Parathyroid adenoma (tissue), 2 donors: ENCODE results near the gene ZNF600.
"Not testable (repeated sequence)": the region's sequence is repeated elsewhere in the genome, so short reads cannot be mapped to it uniquely, and the experiment has no call there.

ENCODE experiments used
- H2AFZ ChIP-seq: fragments of 300-600 bp; sonication (generic); one replicate; pipeline ENCODE4 v1.7.0; 2017; ENCODE audit warnings: antibody characterized with exemption, mild to moderate bottlenecking
- H3K27ac ChIP-seq: fragments of 300-600 bp; sonication (generic); one replicate; pipeline ENCODE4 v1.7.0; 2017
- H3K27me3 ChIP-seq: fragments of 300-600 bp; sonication (generic); one replicate; pipeline ENCODE4 v1.7.0; 2017; ENCODE audit warnings: low read length; ENCODE audit not compliant: control insufficient read depth, insufficient read depth
- H3K36me3 ChIP-seq: fragments of 300-600 bp; sonication (generic); one replicate; pipeline ENCODE4 v1.7.0; 2017; ENCODE audit warnings: low read length; ENCODE audit not compliant: control insufficient read depth, insufficient read depth
- H3K4me1 ChIP-seq: fragments of 300-600 bp; sonication (generic); one replicate; pipeline ENCODE4 v1.7.0; 2017; ENCODE audit warnings: control low read depth
- H3K4me2 ChIP-seq: fragments of 300-600 bp; sonication (generic); one replicate; pipeline ENCODE4 v1.7.0; 2017; ENCODE audit warnings: low read length
- H3K4me3 ChIP-seq: fragments of 300-600 bp; sonication (generic); one replicate; pipeline ENCODE4 v1.7.0; 2017; ENCODE audit warnings: low read depth, low read length
- H3K79me2 ChIP-seq: fragments of 300-600 bp; sonication (generic); one replicate; pipeline ENCODE4 v1.7.0; 2017; ENCODE audit warnings: control low read depth
- H3K9ac ChIP-seq: fragments of 300-600 bp; sonication (generic); one replicate; pipeline ENCODE4 v1.7.0; 2017; ENCODE audit warnings: mild to moderate bottlenecking
- H3K9me3 ChIP-seq: fragments of 300-600 bp; sonication (generic); one replicate; pipeline ENCODE4 v1.7.0; 2017; ENCODE audit warnings: low read length; ENCODE audit not compliant: control insufficient read depth
- TF ChIP-seq, protein P1 (sequence below): fragments of 300-600 bp; sonication (generic); IDR thresholded peaks from one replicate; pipeline ENCODE4 v1.7.0; 2017; ENCODE audit warnings: antibody characterized with exemption, mild to moderate bottlenecking
- donor health status: primary hyperparathyroidism.

The ZNF600 gene

DNA sequence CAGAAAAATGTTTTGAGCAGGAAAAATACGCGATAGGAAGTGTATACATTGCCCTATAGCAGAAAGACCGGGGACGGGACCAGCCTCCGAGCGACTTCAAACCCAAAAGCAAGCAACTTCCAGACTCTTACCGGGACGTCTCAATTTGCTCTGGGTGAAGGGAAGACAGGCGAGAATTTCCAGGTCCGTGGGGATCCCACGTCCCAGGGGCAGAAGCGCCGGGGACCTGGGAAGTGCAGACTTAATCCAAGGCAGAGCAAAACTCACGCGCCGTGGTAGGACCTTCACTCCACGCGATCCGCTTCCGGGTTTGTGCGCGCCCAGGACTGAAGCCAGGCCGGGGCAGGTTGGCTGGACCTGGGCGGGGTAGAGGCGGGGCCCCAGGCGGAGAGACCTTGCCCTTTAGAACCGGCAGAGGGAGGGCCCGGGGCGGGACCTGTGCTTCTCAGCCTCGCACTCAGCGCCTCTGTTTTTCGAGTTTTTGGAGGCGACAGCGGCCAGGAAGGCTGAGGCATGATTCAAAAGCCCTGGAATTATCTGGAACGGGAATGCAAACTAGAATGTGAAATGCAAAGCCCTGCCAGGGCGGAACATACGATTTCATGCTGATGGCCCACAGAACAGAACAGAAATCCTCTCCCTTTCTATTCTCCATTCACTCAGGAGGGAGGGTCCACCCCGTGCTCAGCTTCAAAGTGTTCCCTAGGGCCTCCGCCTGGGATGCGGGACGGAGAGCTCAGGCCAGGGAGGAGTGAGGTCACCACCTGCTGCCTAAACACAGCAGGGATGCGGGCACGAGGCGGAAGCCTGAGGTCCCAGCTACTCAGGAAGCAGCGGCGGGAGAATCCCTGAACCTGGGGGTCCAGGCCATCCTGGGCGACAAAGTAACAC, at the start of gene ZNF600:
ZNF600 (minus strand) TSS at position 328 of the 891 bp plus-strand sequence. CDS start 7,903 bp downstream, outside the sequence.
- H3K9ac ChIP-seq: peak within 1 kb of the TSS; percentile 11
- H3K27me3 ChIP-seq, H3K4me1 ChIP-seq, H3K9me3 ChIP-seq, H3K79me2 ChIP-seq, H3K36me3 ChIP-seq: not testable (repeated sequence)
- H2AFZ ChIP-seq: peak within 1 kb of the TSS; percentile 83
- peak within 1 kb of the TSS; percentile 89 for H3K4me2 ChIP-seq
- peak within 1 kb of the TSS; percentile 59 for H3K27ac ChIP-seq
- H3K4me3 ChIP-seq: peak within 1 kb of the TSS; percentile 67

DNA sequence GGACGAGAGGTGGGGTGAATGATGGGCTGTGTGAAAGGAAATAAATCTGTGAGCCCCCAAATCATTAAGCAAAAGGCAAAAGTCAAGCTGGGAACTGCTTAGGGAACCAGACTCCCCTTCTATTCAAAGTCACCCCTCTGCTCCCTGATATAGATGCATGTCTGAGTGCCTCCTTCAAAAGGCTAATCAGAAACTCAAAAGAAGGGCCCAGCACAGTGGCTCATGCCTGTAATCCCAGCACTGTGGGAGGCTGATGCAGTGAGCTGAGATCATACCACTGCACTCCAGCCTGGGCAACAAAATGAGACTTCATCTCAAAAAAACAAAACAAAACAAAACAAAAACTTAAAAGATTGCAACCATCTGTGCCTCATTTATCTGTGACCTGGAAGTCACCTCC, 47.7 kb upstream of the ZNF600 start:
- not testable (repeated sequence) for H3K27me3 ChIP-seq

DNA sequence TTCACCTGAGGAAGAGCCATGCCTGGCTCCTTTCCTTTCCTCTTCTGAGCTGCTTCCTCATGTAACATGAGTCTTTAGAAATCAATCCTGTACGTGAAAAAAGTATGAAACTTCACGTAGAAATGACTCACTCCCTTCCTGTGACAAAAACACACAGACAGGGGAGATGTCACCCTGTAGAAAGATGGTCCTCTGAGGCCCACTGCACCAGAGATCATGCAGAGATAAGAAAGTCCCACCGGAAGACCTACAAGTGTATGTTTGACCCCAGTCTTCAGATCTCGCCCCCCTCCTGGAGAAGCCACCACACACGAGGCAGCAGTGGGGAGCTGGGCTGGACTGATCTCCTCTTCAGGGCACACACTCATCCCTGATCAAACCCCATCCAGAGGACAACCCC, 47.0 kb upstream of the ZNF600 start:
- H3K9me3 ChIP-seq: not testable (repeated sequence)

More for the DNA sequence above, 47.7 kb upstream of the ZNF600 start:
- H3K27ac ChIP-seq, H3K4me1 ChIP-seq, H3K9me3 ChIP-seq, H3K36me3 ChIP-seq, H3K9ac ChIP-seq, H3K79me2 ChIP-seq, H3K4me2 ChIP-seq, H2AFZ ChIP-seq, H3K4me3 ChIP-seq: not testable (repeated sequence)

DNA sequence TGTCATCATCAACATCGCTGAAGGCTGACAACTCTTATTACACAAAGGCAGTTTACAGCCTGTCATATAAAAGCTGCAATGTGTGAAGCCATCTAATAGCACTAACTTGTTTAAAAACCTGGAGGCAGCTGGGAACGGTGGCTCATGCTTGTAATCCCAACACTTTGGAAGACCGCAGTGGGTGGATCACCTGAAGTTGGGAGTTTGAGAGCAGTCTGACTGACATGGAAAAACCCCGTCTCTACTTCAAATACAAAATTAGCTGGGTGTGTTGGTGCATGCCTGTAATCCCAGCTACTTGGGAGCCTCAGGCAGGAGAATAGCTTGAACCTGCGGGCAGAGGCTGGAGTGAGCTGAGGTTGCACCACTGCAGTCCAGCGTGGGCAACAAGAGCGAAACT, 43.3 kb upstream of the ZNF600 start:
- H3K9ac ChIP-seq, H3K4me3 ChIP-seq, H3K36me3 ChIP-seq, H3K4me1 ChIP-seq, H3K4me2 ChIP-seq, H3K27me3 ChIP-seq, H2AFZ ChIP-seq, H3K9me3 ChIP-seq, H3K27ac ChIP-seq, H3K79me2 ChIP-seq: not testable (repeated sequence)

More for the DNA sequence above, 47.0 kb upstream of the ZNF600 start:
- not testable (repeated sequence) for H3K4me2 ChIP-seq, H3K27ac ChIP-seq, H3K4me3 ChIP-seq, H3K36me3 ChIP-seq, H2AFZ ChIP-seq, H3K79me2 ChIP-seq, H3K9ac ChIP-seq, H3K27me3 ChIP-seq, H3K4me1 ChIP-seq

DNA sequence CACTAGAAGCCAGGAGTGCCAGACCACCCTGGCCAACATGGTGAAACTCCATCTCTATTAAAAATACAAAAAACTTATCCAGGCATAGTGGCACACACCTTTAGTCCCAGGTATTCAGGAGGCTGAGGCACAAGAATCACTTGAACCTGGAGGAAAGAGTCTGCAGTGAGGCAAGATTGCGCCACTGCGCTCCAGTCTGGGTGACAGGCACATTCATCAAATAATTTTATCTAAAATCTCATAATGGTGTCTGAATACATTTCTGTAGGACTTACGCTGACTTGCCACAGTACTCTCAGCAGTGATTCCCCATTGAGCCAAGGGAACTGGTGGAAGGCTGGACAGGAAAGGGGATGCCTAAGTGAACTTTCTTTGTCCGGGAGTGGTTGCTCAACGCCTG, 39.2 kb upstream of the ZNF600 start:
- Histone ChIP-seq H3K36me3 (no peaks in the 10 kb centered on the region), H3K9me3 (no peaks in the 10 kb centered on the region), H3K79me2 (no peaks in the 10 kb centered on the region), H3K4me3 (no peak overlapping the region), H3K27me3 (no peaks in the 10 kb centered on the region), H3K4me1 (no peaks in the 10 kb centered on the region), H3K4me2 (no peak overlapping the region), H3K27ac (no peak overlapping the region), H3K9ac (no peak overlapping the region), H2AFZ (no peak overlapping the region)
- TF ChIP-seq, protein P1, sequence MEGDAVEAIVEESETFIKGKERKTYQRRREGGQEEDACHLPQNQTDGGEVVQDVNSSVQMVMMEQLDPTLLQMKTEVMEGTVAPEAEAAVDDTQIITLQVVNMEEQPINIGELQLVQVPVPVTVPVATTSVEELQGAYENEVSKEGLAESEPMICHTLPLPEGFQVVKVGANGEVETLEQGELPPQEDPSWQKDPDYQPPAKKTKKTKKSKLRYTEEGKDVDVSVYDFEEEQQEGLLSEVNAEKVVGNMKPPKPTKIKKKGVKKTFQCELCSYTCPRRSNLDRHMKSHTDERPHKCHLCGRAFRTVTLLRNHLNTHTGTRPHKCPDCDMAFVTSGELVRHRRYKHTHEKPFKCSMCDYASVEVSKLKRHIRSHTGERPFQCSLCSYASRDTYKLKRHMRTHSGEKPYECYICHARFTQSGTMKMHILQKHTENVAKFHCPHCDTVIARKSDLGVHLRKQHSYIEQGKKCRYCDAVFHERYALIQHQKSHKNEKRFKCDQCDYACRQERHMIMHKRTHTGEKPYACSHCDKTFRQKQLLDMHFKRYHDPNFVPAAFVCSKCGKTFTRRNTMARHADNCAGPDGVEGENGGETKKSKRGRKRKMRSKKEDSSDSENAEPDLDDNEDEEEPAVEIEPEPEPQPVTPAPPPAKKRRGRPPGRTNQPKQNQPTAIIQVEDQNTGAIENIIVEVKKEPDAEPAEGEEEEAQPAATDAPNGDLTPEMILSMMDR: no peak

DNA sequence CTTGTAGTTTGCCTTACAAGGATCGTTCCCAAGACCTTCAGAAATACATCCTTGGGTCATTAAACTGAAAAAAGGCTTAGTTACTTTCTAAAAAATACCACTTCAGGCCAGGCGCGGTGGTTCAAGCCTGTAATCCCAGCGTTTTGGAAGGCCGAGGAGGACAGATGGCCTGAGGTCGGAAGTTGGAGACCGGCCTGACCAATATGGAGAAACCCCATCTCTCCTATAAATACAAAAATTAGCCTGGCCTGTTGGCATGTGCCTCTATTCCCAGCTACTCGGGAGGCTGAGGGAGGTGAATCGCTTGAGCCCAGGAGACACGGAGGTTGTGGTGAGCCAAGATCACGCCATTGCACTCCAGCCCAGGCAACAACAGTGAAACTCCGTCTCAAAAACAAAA, 37.1 kb upstream of the ZNF600 start:
- Histone ChIP-seq H2AFZ (no peak overlapping the region), H3K36me3 (no peaks in the 10 kb centered on the region), H3K9me3 (no peaks in the 10 kb centered on the region), H3K4me2 (no peak overlapping the region), H3K79me2 (no peaks in the 10 kb centered on the region), H3K4me1 (no peaks in the 10 kb centered on the region), H3K9ac (no peak overlapping the region), H3K27ac (no peak overlapping the region), H3K27me3 (no peaks in the 10 kb centered on the region), H3K4me3 (no peak overlapping the region)
- TF ChIP-seq, protein P1: no peak

DNA sequence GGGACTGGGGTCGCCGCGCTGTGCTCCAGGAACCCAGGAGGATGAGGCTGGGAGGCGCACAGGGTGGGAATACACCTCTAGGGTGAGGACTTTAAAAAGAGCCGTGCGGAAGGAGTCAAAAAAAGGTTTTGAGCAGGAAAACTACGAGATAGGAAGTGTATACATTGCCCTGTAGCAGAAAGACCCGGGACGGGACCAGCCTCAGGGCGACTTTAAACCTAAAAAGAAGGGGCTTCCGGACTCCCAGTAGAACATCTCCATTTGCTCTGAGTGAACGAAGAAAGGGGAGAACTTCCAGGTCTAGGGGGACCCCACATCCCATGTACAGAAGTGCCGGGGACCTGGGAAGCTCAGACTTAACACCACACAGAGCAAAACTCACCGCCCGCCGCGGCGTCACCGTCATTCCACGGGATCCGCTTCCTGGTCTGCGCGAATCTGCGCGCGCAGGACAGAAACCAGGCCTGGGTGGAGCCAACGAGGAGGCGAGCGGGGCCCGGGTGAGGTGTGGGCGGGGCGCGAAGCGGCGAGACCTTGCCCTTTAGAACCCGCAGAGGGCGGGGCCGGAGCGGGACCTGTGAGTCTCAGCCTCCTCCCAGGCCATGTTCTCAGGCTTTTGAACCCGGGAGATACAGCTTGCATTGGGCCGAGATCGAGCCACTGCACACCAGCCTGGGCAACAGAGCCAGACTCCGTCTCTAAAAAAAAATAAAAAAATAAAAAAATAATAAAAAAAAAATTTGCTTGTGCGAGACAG, 34.8 kb upstream of the ZNF600 start, which contains the start of gene ZNF28:
ZNF28 (minus strand) TSS at position 430 of the 757 bp plus-strand sequence. CDS start 3,675 bp downstream, outside the sequence.
- H3K4me1 ChIP-seq, H3K79me2 ChIP-seq, H3K27me3 ChIP-seq, H3K36me3 ChIP-seq, H3K9me3 ChIP-seq, H3K27ac ChIP-seq, H3K9ac ChIP-seq: not testable (repeated sequence)
- peak within 1 kb of the TSS; percentile 61 for H3K4me3 ChIP-seq
- H2AFZ ChIP-seq: peak within 1 kb of the TSS; percentile 38
- peak within 1 kb of the TSS; percentile 78 for H3K4me2 ChIP-seq

DNA sequence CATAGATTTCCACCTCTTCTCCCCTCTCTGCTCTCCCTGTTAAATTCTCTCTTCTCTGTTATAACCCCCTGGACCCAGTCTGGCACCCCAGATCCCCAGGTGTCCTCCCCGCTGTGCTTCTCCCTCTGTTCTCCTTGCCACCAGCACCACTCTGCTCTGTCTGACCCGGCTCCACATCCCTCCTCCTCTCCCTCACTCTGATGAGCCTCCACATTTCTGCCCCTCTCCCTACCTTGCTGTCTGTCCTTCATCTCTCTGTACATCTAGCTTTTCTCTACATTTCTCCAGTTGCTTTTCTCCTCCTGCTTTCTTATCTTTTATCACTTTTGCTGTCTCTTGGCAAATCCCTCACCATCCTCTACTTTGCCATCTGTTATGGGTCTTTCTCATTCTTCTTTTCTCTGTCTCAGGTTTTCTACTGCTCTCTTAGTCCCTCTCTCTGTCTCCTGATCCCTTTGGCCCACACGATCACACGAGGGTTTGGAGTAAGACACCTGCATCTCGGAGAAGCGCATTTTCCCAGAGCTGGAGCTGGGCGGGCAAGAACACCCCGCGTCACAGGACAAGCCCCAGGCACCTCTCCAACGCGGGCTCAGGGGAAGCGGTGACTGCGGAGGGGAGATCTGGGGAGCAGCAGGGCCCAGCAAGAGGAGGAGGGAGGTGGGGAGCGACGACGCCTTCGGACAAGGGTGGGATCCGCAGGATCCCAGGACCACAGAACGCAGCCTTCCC, 34.0 kb upstream of the ZNF600 start:
- H3K4me3 ChIP-seq: peak overlapping the region; percentile 61
- H3K27ac ChIP-seq, H3K4me1 ChIP-seq, H3K79me2 ChIP-seq, H3K9me3 ChIP-seq, H3K36me3 ChIP-seq, H3K27me3 ChIP-seq, H3K9ac ChIP-seq, H2AFZ ChIP-seq: not testable (repeated sequence)
- H3K4me2 ChIP-seq: peak overlapping the region; percentile 78
